DMS153 treated with DMSO at 0.1 percent for 48 hours (cell line): ENCODE measurements around the gene RUSF1.

Experiments used
- DNase-seq: peaks from one replicate; lab custom pipeline; 2025; ENCODE audit not compliant: unreplicated experiment; lab: John Stamatoyannopoulos, UW

RUSF1 gene

DNA sequence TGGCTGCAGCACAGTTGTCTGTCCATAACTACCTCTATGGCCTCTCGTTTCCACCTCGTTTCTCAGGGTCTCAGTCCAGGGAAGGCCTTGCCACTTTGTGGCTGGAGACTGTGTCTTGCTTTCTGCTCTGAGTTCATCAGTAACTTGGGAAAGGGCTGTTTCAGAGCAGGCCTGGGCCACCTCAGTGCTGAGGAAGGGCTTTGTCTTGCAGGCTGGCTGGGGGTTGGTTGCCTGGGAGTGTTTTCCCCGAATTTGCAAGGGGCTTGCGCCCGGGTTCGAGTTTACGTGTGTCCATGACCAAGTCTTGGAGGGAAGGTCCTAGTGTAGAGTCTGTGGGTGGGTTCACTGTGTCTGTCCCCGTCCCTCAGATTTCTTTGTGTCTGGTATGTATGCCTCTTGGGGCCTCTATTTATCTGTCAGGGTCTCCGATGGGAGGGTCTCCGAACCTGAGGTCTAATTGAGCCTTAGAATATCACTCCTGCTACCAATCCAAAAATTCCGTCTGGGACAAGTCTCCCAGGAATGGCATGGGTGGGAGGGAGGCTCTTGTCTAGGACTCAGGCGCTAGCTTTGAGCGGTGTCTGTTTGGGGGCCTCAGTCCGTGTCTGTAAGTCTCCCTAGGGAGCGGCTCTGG, 36.8 kb downstream of the RUSF1 start:
- no peak for DNase-seq

- no peak for DNase-seq
These were observed 37.6 kb downstream of the RUSF1 start for GRCh38 chr16:31470615-31471014.

DNA sequence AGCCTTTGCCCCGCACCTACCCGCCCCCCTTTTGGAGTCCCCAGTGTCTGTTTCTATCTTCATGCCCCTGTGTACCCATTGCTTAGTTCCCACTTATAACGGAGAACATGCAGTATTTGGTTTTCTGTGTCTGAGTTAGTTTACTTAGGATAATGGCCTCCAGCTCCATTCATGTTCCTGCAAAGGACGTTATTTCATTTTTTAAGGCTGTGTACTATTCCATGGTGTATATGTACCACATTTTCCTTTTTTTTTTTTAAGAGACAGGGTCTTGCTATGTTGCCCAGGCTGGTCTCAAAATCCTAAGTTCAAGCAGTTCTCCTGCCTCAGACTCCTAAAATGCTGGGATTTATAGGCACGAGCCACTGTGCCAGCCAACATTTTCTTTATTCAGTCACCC, 40.3 kb downstream of the RUSF1 start:
- DNase-seq: no peak

DNA sequence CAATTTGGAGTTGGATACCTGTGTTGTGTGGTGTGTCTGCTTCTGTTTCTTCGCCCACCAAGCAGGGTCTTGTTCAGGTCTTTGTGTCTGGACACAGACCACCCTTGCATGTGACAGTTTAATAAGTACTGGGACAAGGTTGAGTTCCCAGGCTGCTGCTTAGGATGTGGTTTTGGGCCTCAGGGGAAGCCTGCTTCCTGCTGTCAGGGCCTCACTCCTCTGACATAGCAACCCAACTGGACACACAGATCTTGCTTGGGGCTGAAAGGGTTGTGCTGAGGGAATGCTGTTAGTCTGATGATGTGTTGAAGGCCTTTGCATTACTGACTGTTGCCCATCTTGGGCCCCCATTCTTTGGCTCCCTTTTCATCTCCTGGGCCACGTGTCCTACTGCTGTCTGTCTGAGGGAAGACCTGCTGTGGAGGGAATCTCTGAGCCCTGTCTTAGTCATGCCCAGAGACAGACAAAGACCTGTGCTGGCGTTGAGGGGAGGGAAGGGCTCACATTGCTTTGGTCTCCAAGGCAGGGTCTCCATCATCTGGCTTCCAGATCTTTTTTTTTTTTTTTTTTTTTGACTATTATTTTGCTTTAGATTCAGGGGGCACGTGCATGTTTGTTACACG, 40.9 kb downstream of the RUSF1 start:
- DNase-seq: no peak

GRCh38 chr16:31466381-31466841, 41.8 kb downstream of the RUSF1 start:
- no peak for DNase-seq

GRCh38 chr16:31465788-31466370, 42.3 kb downstream of the RUSF1 start:
- no peak for DNase-seq

DNA sequence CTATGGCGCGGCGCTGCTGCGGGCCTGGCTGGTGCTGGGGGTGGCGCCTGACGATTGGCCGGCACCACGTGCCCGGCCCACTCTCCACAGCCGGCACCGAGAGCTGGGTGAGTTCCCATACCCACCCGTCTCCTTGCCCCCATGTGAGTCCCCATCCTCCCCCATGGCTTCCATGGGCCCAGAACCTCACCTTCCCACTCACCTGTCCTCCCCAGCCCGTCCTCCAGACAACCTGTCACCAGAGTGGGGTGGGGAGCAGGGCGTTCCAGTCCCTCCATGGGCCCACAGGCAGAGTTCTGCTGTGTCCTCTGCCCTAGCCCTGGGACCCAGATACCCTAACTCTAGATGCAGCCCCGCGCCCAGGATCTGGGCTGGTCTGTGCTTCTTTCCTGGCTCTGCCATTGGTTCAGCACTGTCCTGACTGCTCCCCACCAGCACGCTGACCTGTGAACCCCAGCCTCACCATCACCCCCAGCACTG, 43.4 kb downstream of the RUSF1 start:
- no peak for DNase-seq

DNA sequence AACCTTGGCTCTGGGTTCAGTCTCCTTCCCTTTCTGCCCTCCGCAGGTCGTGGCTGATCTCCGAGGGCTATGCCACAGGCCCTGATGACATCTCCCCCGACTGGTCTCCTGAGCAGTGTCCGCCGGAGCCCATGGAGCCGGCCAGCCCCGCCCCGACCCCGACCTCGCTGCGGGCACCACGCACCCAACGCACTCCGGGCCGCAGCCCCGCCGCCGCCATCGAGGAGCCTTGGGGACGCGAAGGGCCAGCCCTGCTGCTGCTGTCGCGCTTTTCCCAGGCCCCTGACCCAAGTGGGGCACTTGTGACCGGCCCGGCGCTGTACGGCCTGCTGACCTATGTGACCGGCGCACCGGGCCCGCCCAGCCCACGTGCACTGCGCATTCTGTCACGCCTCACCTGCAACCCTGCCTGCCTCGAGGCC, 43.8 kb downstream of the RUSF1 start:
- DNase-seq: no peak

- DNase-seq: no peak
These were observed 46.0 kb downstream of the RUSF1 start for GRCh38 chr16:31461921-31462804.

GRCh38 chr16:31461201-31461920, 46.8 kb downstream of the RUSF1 start:
- no peak for DNase-seq

- DNase-seq: peak; percentile 31
These were observed 47.6 kb downstream of the RUSF1 start for GRCh38 chr16:31460582-31461002.

GRCh38 chr16:31459687-31460581, 48.3 kb downstream of the RUSF1 start:
- DNase-seq: peak; percentile 98

DNA sequence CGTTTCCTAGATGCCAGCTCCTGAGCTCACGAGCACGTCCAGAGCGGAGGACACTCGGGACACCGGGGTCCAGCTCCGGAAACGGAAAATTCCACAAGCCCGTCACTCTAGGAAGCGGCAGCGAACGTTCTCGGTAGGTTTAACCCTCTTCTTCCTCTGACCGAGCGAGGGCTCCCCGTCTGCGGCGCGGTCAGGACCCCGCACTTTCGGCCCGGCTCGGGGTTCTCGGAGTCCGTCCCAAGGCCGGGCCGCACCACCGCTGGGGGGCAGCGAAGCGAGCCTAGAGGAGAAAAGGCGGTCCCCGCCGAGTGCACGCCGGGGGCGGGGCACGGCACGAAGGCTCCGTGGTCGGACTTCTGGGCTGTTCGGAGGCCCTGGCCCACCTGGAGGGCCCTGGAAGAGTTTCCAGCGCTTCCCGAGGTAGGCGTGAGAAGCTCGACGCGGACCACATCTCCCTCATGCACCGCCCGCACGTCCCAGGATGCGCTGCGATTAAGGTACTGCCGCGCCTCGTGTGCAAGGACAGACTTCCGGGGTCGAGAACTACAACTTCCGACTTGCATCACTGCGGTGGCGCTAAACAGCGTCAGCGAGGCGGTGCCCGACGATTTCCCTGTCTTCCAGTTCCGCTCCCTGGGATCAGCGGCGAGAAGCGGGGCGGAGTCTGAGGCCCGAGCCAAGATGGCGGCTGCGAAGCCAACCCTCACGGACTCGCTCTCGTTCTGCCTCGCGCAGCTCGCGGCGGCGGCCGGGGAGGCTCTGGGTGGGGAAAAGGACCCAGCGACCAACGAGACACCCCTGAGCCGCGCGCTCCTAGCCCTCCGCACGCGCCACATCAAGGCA, 49.1 kb downstream of the RUSF1 start, which contains the start of gene ARMC5:
ARMC5 (plus strand) TSS at position 658 of the 843 bp plus-strand sequence; CDS start at position 682, 24 bp downstream.
- DNase-seq: peak; percentile 85

DNA sequence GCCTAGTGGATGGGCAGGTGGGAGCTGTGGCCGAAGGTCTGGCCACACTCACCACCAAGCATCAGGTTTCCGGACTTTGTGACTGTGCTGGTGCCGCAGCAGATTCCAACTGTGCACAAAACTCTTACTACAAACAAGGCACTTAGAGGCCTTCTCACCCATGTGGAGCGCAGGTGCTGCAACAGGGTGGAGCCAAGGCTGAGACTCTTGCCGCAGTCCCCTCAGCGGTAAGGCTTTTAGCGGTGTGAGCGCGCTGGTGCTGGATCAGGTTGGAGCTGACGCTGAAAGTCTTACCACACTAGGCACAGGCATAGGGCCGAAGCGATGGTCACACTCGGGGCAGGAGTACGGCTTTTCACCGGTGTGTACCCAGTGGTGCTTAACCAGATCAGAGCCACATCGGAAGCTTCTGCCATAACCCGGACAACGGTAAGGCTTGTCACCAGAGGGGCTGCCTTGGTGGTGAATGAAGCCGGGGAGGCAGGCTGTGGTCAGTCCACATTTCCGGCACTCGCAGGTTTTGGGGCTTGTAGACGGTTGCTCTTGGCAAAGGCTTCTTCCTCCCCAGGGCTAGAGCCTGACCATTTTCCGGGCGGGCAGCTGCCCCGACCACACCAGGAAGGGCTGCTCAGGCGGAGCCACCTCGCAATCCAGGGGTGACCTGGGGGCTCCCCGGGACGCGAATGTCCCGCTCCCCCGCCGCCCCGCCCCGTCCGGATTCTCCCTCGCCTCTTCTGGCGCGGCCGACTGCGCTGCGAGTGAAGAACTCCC, 49.9 kb downstream of the RUSF1 start:
- DNase-seq: no peak

- DNase-seq: no peak
These were observed 51.2 kb downstream of the RUSF1 start for GRCh38 chr16:31456988-31457360.

DNA sequence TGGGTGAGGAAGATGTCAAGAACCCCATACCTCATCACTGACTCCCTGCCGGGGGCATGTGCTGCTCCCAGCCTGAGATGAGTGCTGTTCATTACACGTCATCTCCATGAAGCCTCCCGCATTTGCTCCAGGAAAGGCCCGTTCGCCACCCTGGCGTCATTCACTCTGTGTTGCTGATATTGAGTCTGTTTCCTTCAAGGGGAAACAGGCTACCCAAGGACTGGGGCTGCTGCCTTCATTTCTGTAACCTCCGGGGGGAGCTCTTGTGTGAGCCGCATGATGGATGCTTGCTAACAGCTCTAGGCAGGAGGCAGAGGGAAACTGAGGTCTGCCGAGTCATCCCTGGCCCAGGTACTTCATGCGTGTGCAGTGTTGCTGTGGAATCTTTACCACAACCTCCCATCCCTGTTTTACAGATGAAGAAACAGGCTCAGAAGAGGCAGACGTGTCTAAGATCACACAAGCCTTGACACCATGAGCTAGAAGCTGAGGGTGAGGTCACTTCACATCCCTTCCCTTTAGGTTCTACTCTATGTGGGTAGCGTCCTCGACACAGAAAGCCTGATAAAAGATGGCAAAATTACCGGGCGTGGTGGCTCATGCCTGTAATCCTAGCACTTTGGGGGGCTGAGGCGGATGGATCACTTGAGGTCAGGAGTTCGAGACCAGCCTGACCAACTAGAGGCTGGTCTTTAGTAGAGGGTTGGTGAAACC, 52.4 kb downstream of the RUSF1 start:
- no peak for DNase-seq
